ENCODE results near the gene TTC27.

The TTC27 gene

GRCh38 chr2:32668254-32668653, 40.4 kb downstream of the TTC27 start:
- no peak for DNase-seq (ENCODE audit: low read depth in 2 of 2, low spot score in 1 of 2)

- DNase-seq (ENCODE audit: low read depth in 2 of 2, low spot score in 1 of 2) = no peak
Measured at GRCh38 chr2:32671885-32672533, 44.2 kb downstream of the TTC27 start.

- DNase-seq (ENCODE audit: low read depth in 2 of 2, low spot score in 1 of 2) = no peak
Measured at GRCh38 chr2:32678825-32679224, 51.0 kb downstream of the TTC27 start.

GRCh38 chr2:32680942-32681341, 53.1 kb downstream of the TTC27 start:
- no peak for DNase-seq (ENCODE audit: low read depth in 2 of 2, low spot score in 1 of 2)

- no peak for DNase-seq (ENCODE audit: low read depth in 2 of 2, low spot score in 1 of 2)
Measured at GRCh38 chr2:32683520-32684086, 55.8 kb downstream of the TTC27 start.

GRCh38 chr2:32688541-32688940, 60.7 kb downstream of the TTC27 start:
- DNase-seq (ENCODE audit: low read depth in 2 of 2, low spot score in 1 of 2) = no peak

- no peak for DNase-seq (ENCODE audit: low read depth in 2 of 2, low spot score in 1 of 2)
Measured at GRCh38 chr2:32691678-32692077, 63.8 kb downstream of the TTC27 start.

GRCh38 chr2:32696439-32696838, 68.6 kb downstream of the TTC27 start:
- no peak for DNase-seq (ENCODE audit: low read depth in 2 of 2, low spot score in 1 of 2)

- no peak for DNase-seq (ENCODE audit: low read depth in 2 of 2, low spot score in 1 of 2)
Measured at GRCh38 chr2:32697156-32697555, 69.3 kb downstream of the TTC27 start.

GRCh38 chr2:32699151-32699550, 71.3 kb downstream of the TTC27 start:
- DNase-seq (ENCODE audit: low read depth in 2 of 2, low spot score in 1 of 2) = no peak

GRCh38 chr2:32701806-32702205, 74.0 kb downstream of the TTC27 start:
- no peak for DNase-seq (ENCODE audit: low read depth in 2 of 2, low spot score in 1 of 2)

GRCh38 chr2:32702303-32703064, 74.6 kb downstream of the TTC27 start:
- DNase-seq (ENCODE audit: low read depth in 2 of 2, low spot score in 1 of 2) = no peak

- no peak for DNase-seq (ENCODE audit: low read depth in 2 of 2, low spot score in 1 of 2)
Measured at GRCh38 chr2:32706815-32707579, 79.1 kb downstream of the TTC27 start.

- no peak for DNase-seq (ENCODE audit: low read depth in 2 of 2, low spot score in 1 of 2)
Measured at GRCh38 chr2:32711219-32711618, 83.4 kb downstream of the TTC27 start.

- DNase-seq (ENCODE audit: low read depth in 2 of 2, low spot score in 1 of 2) = no peak
Measured at GRCh38 chr2:32711908-32712501, 84.2 kb downstream of the TTC27 start.

GRCh38 chr2:32712870-32713269, 85.0 kb downstream of the TTC27 start:
- DNase-seq (ENCODE audit: low read depth in 2 of 2, low spot score in 1 of 2) = no peak

- no peak for DNase-seq (ENCODE audit: low read depth in 2 of 2, low spot score in 1 of 2)
Measured at GRCh38 chr2:32714521-32714920, 86.7 kb downstream of the TTC27 start.

GRCh38 chr2:32715391-32715841, 87.6 kb downstream of the TTC27 start:
- no peak for DNase-seq (ENCODE audit: low read depth in 2 of 2, low spot score in 1 of 2)

- no peak for DNase-seq (ENCODE audit: low read depth in 2 of 2, low spot score in 1 of 2)
Measured at GRCh38 chr2:32715981-32716380, 88.1 kb downstream of the TTC27 start.

GRCh38 chr2:32716598-32716997, 88.7 kb downstream of the TTC27 start:
- no peak for DNase-seq (ENCODE audit: low read depth in 2 of 2, low spot score in 1 of 2)

GRCh38 chr2:32718752-32719151, 90.9 kb downstream of the TTC27 start:
- no peak for DNase-seq (ENCODE audit: low read depth in 2 of 2, low spot score in 1 of 2)
